Panc1 (cell line): ENCODE results near the gene CD72.

ENCODE experiments used
- REST ChIP-seq, 2 experiments: IDR thresholded peaks; 2 replicates each; pipeline ENCODE4 v1.6.1; 2011 to 2012; ENCODE audit warnings: low read depth in 2 of 2, control low read depth in 1 of 2, low read length in 1 of 2, mild to moderate bottlenecking in 1 of 2, moderate library complexity in 1 of 2; ENCODE audit not compliant: insufficient read depth in 1 of 2
- TCF7L2 ChIP-seq: IDR thresholded peaks from 2 replicates; pipeline ENCODE4 v1.6.1; 2011; ENCODE audit warnings: mild to moderate bottlenecking, low read depth, low read length, inconsistent platforms
- TF ChIP-seq, protein P1 (sequence below): fragments of 450-650 bp; IDR thresholded peaks from 2 replicates; pipeline ENCODE4 v1.5.1; 2017; ENCODE audit warnings: mild to moderate bottlenecking

GRCh38 chr9:35660966-35661415 is 42.8 kb upstream of the CD72 start:
- TF ChIP-seq, protein P1, sequence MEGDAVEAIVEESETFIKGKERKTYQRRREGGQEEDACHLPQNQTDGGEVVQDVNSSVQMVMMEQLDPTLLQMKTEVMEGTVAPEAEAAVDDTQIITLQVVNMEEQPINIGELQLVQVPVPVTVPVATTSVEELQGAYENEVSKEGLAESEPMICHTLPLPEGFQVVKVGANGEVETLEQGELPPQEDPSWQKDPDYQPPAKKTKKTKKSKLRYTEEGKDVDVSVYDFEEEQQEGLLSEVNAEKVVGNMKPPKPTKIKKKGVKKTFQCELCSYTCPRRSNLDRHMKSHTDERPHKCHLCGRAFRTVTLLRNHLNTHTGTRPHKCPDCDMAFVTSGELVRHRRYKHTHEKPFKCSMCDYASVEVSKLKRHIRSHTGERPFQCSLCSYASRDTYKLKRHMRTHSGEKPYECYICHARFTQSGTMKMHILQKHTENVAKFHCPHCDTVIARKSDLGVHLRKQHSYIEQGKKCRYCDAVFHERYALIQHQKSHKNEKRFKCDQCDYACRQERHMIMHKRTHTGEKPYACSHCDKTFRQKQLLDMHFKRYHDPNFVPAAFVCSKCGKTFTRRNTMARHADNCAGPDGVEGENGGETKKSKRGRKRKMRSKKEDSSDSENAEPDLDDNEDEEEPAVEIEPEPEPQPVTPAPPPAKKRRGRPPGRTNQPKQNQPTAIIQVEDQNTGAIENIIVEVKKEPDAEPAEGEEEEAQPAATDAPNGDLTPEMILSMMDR = no peak
- TF ChIP-seq TCF7L2 (no peak), REST (IDR thresholded peaks at IDR 0.05; ENCODE audit: insufficient read depth in 1 of 2, low read depth in 2 of 2, low read length in 1 of 2) (no peak)
